HEK293T (cell line): ENCODE data around the gene TTC31.

ENCODE experiments used
- ARNT ChIP-seq: fragments of 450-650 bp; IDR thresholded peaks from 2 replicates; pipeline ENCODE4 v1.6.1; 2017; ENCODE audit warnings: mild to moderate bottlenecking
- BHLHE40 ChIP-seq: fragments of 450-650 bp; IDR thresholded peaks from 2 replicates; pipeline ENCODE4 v1.6.1; 2016; ENCODE audit warnings: mild to moderate bottlenecking, moderate library complexity, borderline replicate concordance
- ELF4 ChIP-seq: fragments of 450-650 bp; IDR thresholded peaks from 2 replicates; pipeline ENCODE4 v1.6.1; 2017; ENCODE audit warnings: antibody characterized with exemption
- FOXA1 ChIP-seq: fragments of 450-650 bp; IDR thresholded peaks from 2 replicates; pipeline ENCODE4 v1.6.1; 2016; ENCODE audit warnings: mild to moderate bottlenecking
- FOXK2 ChIP-seq: fragments of 450-650 bp; IDR thresholded peaks from 2 replicates; pipeline ENCODE4 v1.6.1; 2016; ENCODE audit warnings: mild to moderate bottlenecking
- FOXM1 ChIP-seq: fragments of 450-650 bp; IDR thresholded peaks from 2 replicates; pipeline ENCODE4 v1.6.1; 2017; ENCODE audit warnings: mild to moderate bottlenecking, borderline replicate concordance
- L3MBTL2 ChIP-seq: fragments of 450-650 bp; conservative IDR thresholded peaks from 2 replicates; pipeline ENCODE4 v1.6.1; 2016; ENCODE audit warnings: mild to moderate bottlenecking
- LEF1 ChIP-seq: fragments of 450-650 bp; IDR thresholded peaks from 2 replicates; pipeline ENCODE4 v1.6.1; 2017; ENCODE audit warnings: mild to moderate bottlenecking, borderline replicate concordance
- NFRKB ChIP-seq: fragments of 450-650 bp; IDR thresholded peaks from 2 replicates; pipeline ENCODE4 v1.6.1; 2016; ENCODE audit warnings: mild to moderate bottlenecking, moderate library complexity
- SP1 ChIP-seq: fragments of 450-650 bp; IDR thresholded peaks from 2 replicates; pipeline ENCODE4 v1.6.1; 2017
- SUZ12 ChIP-seq: fragments of 450-650 bp; IDR thresholded peaks from 2 replicates; pipeline ENCODE4 v1.6.1; 2016; ENCODE audit warnings: mild to moderate bottlenecking
- ZNF384 ChIP-seq: fragments of 450-650 bp; IDR thresholded peaks from 2 replicates; pipeline ENCODE4 v1.6.1; 2016

DNA sequence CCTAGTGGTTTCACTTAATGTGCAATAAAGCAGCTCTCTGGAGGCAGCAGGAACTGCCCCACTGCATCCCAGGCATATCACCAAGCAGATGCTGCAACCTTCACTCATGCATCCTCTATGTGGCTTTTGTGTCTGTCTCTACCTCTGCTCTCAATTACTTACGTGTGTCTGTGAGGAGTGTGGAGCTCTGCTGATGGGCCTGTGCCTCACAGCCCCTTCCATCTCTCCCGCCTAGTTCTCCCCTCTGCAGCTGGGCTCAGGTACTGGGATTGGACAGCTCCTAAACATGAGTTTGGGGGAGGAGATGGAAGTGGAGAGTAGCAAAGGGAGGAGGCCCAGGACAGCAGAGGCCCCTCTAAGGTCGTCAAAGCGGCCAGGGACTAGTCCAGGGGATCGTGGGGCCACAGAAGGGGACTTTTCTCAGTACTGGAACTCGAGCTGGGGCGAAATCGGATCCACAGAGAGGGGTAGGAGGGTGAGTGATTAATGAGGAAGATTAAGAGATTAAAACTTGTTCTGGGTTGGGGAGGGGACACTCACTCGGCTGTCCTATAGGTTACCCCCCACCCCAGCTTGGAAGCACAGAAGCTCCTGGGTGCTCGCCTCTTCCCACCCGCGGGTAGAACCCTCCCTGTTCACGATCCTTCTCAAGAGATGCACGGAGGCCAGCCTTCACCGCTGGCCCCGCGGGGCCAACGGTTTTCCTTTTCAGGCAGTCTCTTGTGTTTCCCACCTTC lies 18.6 kb downstream of the TTC31 start:
- TF ChIP-seq FOXM1, result no peak
- TF ChIP-seq SP1, result no peak
- no peak for TF ChIP-seq ELF4
- no peak for TF ChIP-seq FOXA1
- no peak for TF ChIP-seq FOXK2
- TF ChIP-seq ZNF384, result no peak
- no peak for TF ChIP-seq LEF1
- no peak for TF ChIP-seq ARNT
- TF ChIP-seq BHLHE40, result no peak
- TF ChIP-seq L3MBTL2, result no peak
- no peak for TF ChIP-seq NFRKB
- no peak for TF ChIP-seq SUZ12
